ENCODE results near the gene GPC4.
A peak's percentile ranks its signal among the peaks of the same experiment; 100 is the strongest.

GPC4 gene

DNA sequence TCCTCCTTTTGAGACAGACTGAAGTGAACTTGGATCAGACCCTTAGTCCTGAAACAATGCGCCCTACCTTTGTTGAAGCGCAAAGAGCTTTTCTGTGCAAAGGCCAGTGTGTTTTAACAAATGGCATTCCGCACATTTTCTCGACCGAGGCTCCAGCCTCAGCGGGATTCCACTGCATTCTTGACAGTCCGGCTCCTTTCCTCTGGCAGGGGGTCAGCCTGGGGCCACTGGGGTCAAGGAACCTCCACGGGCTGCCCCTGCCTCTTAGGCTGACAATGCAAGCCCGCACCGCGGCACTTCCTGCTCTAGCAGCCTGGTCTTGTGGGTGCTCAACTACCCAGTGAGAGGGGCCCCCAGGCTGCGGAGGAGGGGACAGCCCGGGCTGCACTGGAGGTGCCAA lies 150.0 kb downstream of the GPC4 start:
- Histone ChIP-seq H2AFZ (ENCODE audit: low read length) (no peak overlapping the region), H3K36me3 (replicated peaks in 1 of 2; ENCODE audit: control insufficient read depth in 2 of 2, insufficient read depth in 2 of 2, low read length in 2 of 2) (no peaks in the 10 kb centered on the region), H2BK12ac (ENCODE audit: low read length) (no peak overlapping the region), H4K91ac (ENCODE audit: low read depth, low read length, poor library complexity) (no peak overlapping the region), H2AK5ac (ENCODE audit: low read depth, low read length) (no peak overlapping the region), H3K4me3 (ENCODE audit: low read length in 2 of 2) (no peak overlapping the region), H3K27ac (replicated peaks; ENCODE audit: low read length) (no peak overlapping the region), H3K4me1 (ENCODE audit: control insufficient read depth in 2 of 2, insufficient read depth in 1 of 2, low read depth in 1 of 2, low read length in 2 of 2) (peaks cover 11 to 24% of the 10 kb centered on the region in 2 donors), H3K4me2 (ENCODE audit: insufficient read depth, low read length, poor library complexity, severe bottlenecking) (peak overlapping the region; percentile 11), H3K4ac (ENCODE audit: low read length) (no peak overlapping the region), H3K27me3 (ENCODE audit: control insufficient read depth in 3 of 3, insufficient read depth in 3 of 3, low read depth in 1 of 3, low read length in 3 of 3) (peaks cover 0 to 10% (median 0%) of the 10 kb centered on the region in 3 experiments), H2BK120ac (ENCODE audit: low read depth, low read length) (no peak overlapping the region), H2BK5ac (ENCODE audit: low read length) (no peak overlapping the region), H2BK15ac (ENCODE audit: low read length) (no peak overlapping the region), H4K8ac (ENCODE audit: low read depth, low read length) (no peak overlapping the region), H3K14ac (ENCODE audit: low read length) (no peak overlapping the region), H3K79me1 (ENCODE audit: low read depth, low read length) (no peaks in the 10 kb centered on the region), H3K9ac (ENCODE audit: low read depth, low read length, poor library complexity) (no peak overlapping the region), H3K18ac (ENCODE audit: low read length) (no peak overlapping the region), H3K9me3 (replicated peaks in 1 of 2; ENCODE audit: control insufficient read depth in 2 of 2, insufficient read depth in 1 of 2, low read depth in 1 of 2, low read length in 2 of 2) (no peaks in the 10 kb centered on the region), H3K23ac (ENCODE audit: low read depth, low read length, poor library complexity) (no peak overlapping the region)
- no CpG with 5 or more reads among the region's 13 CpGs for WGBS, 2 donors (ENCODE audit: extremely low coverage in 2 of 2, insufficient read length in 2 of 2, insufficient replicate concordance in 1 of 2)
- DNase-seq (ENCODE audit: low spot score): peak; percentile 85

DNA sequence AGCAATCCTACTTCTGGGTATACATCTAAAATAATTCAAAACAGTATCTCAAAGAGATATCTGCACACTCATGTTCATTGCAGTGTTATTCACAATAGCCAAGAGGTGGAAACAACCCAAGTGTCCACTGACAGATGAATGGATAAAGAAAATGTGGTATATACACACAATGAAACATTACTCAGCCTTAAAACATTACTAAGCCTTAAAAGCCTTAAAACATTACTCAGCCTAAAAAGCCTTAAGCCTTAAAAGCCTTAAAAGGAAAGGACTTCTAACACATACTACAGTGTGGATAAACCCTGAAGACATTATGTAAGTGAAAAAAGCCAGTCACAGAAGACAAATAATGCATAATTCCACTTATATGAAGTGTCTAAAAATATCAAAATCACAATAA lies 156.8 kb downstream of the GPC4 start:
- no peak overlapping the region for H2BK15ac ChIP-seq (ENCODE audit: low read length)
- H2BK12ac ChIP-seq (ENCODE audit: low read length): no peak overlapping the region
- H2BK120ac ChIP-seq (ENCODE audit: low read depth, low read length): no peak overlapping the region
- no peak overlapping the region for H2AFZ ChIP-seq (ENCODE audit: low read length)
- no peaks in the 10 kb centered on the region for H3K36me3 ChIP-seq (replicated peaks in 1 of 2; ENCODE audit: control insufficient read depth in 2 of 2, insufficient read depth in 2 of 2, low read length in 2 of 2)
- H2AK5ac ChIP-seq (ENCODE audit: low read depth, low read length): no peak overlapping the region
- H3K4me2 ChIP-seq (ENCODE audit: insufficient read depth, low read length, poor library complexity, severe bottlenecking): no peak overlapping the region
- no peak overlapping the region for H3K27ac ChIP-seq (replicated peaks; ENCODE audit: low read length)
- H3K4me1 ChIP-seq (ENCODE audit: control insufficient read depth in 2 of 2, insufficient read depth in 1 of 2, low read depth in 1 of 2, low read length in 2 of 2): peaks cover 0 to 4% of the 10 kb centered on the region in 2 donors
- H3K23ac ChIP-seq (ENCODE audit: low read depth, low read length, poor library complexity): no peak overlapping the region
- H4K8ac ChIP-seq (ENCODE audit: low read depth, low read length): no peak overlapping the region
- no peaks in the 10 kb centered on the region for H3K79me1 ChIP-seq (ENCODE audit: low read depth, low read length)
- no peak overlapping the region for H3K4ac ChIP-seq (ENCODE audit: low read length)
- no peaks in the 10 kb centered on the region for H3K27me3 ChIP-seq (ENCODE audit: control insufficient read depth in 3 of 3, insufficient read depth in 3 of 3, low read depth in 1 of 3, low read length in 3 of 3)
- no peak overlapping the region for H2BK5ac ChIP-seq (ENCODE audit: low read length)
- no peak overlapping the region for H3K4me3 ChIP-seq (ENCODE audit: low read length in 2 of 2)
- H3K9me3 ChIP-seq (replicated peaks in 1 of 2; ENCODE audit: control insufficient read depth in 2 of 2, insufficient read depth in 1 of 2, low read depth in 1 of 2, low read length in 2 of 2): no peaks in the 10 kb centered on the region
- H4K91ac ChIP-seq (ENCODE audit: low read depth, low read length, poor library complexity): no peak overlapping the region
- no peak overlapping the region for H3K18ac ChIP-seq (ENCODE audit: low read length)
- H3K9ac ChIP-seq (ENCODE audit: low read depth, low read length, poor library complexity): no peak overlapping the region
- DNase-seq (ENCODE audit: low spot score): no peak
- no peak overlapping the region for H3K14ac ChIP-seq (ENCODE audit: low read length)

GRCh38 chrX:133254666-133255065 lies 160.6 kb downstream of the GPC4 start:
- H2AFZ ChIP-seq (ENCODE audit: low read length): no peak overlapping the region
- H3K27me3 ChIP-seq (ENCODE audit: control insufficient read depth in 3 of 3, insufficient read depth in 3 of 3, low read depth in 1 of 3, low read length in 3 of 3): no peaks in the 10 kb centered on the region
- H3K79me1 ChIP-seq (ENCODE audit: low read depth, low read length): no peaks in the 10 kb centered on the region
- H2BK120ac ChIP-seq (ENCODE audit: low read depth, low read length): no peak overlapping the region
- no peak overlapping the region for H3K14ac ChIP-seq (ENCODE audit: low read length)
- no peak overlapping the region for H3K4ac ChIP-seq (ENCODE audit: low read length)
- H3K4me2 ChIP-seq (ENCODE audit: insufficient read depth, low read length, poor library complexity, severe bottlenecking): no peak overlapping the region
- no peak overlapping the region for H4K91ac ChIP-seq (ENCODE audit: low read depth, low read length, poor library complexity)
- DNase-seq (ENCODE audit: low spot score): no peak
- H3K36me3 ChIP-seq (replicated peaks in 1 of 2; ENCODE audit: control insufficient read depth in 2 of 2, insufficient read depth in 2 of 2, low read length in 2 of 2): no peaks in the 10 kb centered on the region
- WGBS, 2 donors (ENCODE audit: extremely low coverage in 2 of 2, insufficient read length in 2 of 2, insufficient replicate concordance in 1 of 2): no CpG with 5 or more reads among the region's 3 CpGs
- no peak overlapping the region for H3K9ac ChIP-seq (ENCODE audit: low read depth, low read length, poor library complexity)
- H2BK15ac ChIP-seq (ENCODE audit: low read length): no peak overlapping the region
- H2AK5ac ChIP-seq (ENCODE audit: low read depth, low read length): no peak overlapping the region
- no peak overlapping the region for H3K23ac ChIP-seq (ENCODE audit: low read depth, low read length, poor library complexity)
- no peak overlapping the region for H3K4me3 ChIP-seq (ENCODE audit: low read length in 2 of 2)
- no peak overlapping the region for H2BK5ac ChIP-seq (ENCODE audit: low read length)
- peaks cover 0 to 14% of the 10 kb centered on the region in 2 donors for H3K4me1 ChIP-seq (ENCODE audit: control insufficient read depth in 2 of 2, insufficient read depth in 1 of 2, low read depth in 1 of 2, low read length in 2 of 2)
- no peaks in the 10 kb centered on the region for H3K9me3 ChIP-seq (replicated peaks in 1 of 2; ENCODE audit: control insufficient read depth in 2 of 2, insufficient read depth in 1 of 2, low read depth in 1 of 2, low read length in 2 of 2)
- H2BK12ac ChIP-seq (ENCODE audit: low read length): no peak overlapping the region
- no peak overlapping the region for H3K27ac ChIP-seq (replicated peaks; ENCODE audit: low read length)
- H3K18ac ChIP-seq (ENCODE audit: low read length): no peak overlapping the region
- no peak overlapping the region for H4K8ac ChIP-seq (ENCODE audit: low read depth, low read length)

- no peaks in the 10 kb centered on the region for H3K79me1 ChIP-seq (ENCODE audit: low read depth, low read length)
- H3K9ac ChIP-seq (ENCODE audit: low read depth, low read length, poor library complexity): no peak overlapping the region
- H3K4me1 ChIP-seq (ENCODE audit: control insufficient read depth in 2 of 2, insufficient read depth in 1 of 2, low read depth in 1 of 2, low read length in 2 of 2): peaks cover 0 to 14% of the 10 kb centered on the region in 2 donors
- peaks cover 2 to 6% of the 10 kb centered on the region in 2 donors for H3K9me3 ChIP-seq (replicated peaks in 1 of 2; ENCODE audit: control insufficient read depth in 2 of 2, insufficient read depth in 1 of 2, low read depth in 1 of 2, low read length in 2 of 2)
- H3K18ac ChIP-seq (ENCODE audit: low read length): no peak overlapping the region
- no peak overlapping the region for H3K14ac ChIP-seq (ENCODE audit: low read length)
- H4K91ac ChIP-seq (ENCODE audit: low read depth, low read length, poor library complexity): no peak overlapping the region
- H3K27me3 ChIP-seq (ENCODE audit: control insufficient read depth in 3 of 3, insufficient read depth in 3 of 3, low read depth in 1 of 3, low read length in 3 of 3): no peaks in the 10 kb centered on the region
- no peak overlapping the region for H3K4me2 ChIP-seq (ENCODE audit: insufficient read depth, low read length, poor library complexity, severe bottlenecking)
- no peak overlapping the region for H3K4ac ChIP-seq (ENCODE audit: low read length)
- H2BK5ac ChIP-seq (ENCODE audit: low read length): no peak overlapping the region
- no peak overlapping the region for H2BK15ac ChIP-seq (ENCODE audit: low read length)
- H2AFZ ChIP-seq (ENCODE audit: low read length): no peak overlapping the region
- no peak overlapping the region for H3K23ac ChIP-seq (ENCODE audit: low read depth, low read length, poor library complexity)
- no CpG with 5 or more reads among the region's 5 CpGs for WGBS, 2 donors (ENCODE audit: extremely low coverage in 2 of 2, insufficient read length in 2 of 2, insufficient replicate concordance in 1 of 2)
- no peak overlapping the region for H2AK5ac ChIP-seq (ENCODE audit: low read depth, low read length)
- H3K27ac ChIP-seq (replicated peaks; ENCODE audit: low read length): no peak overlapping the region
- no peak overlapping the region for H2BK12ac ChIP-seq (ENCODE audit: low read length)
- H2BK120ac ChIP-seq (ENCODE audit: low read depth, low read length): no peak overlapping the region
- no peak overlapping the region for H4K8ac ChIP-seq (ENCODE audit: low read depth, low read length)
- H3K36me3 ChIP-seq (replicated peaks in 1 of 2; ENCODE audit: control insufficient read depth in 2 of 2, insufficient read depth in 2 of 2, low read length in 2 of 2): no peaks in the 10 kb centered on the region
- DNase-seq (ENCODE audit: low spot score): no peak
- H3K4me3 ChIP-seq (ENCODE audit: low read length in 2 of 2): no peak overlapping the region
Measured at GRCh38 chrX:133251204-133251603, 164.1 kb downstream of the GPC4 start.
